GM10847 (cell line): ENCODE measurements around the gene GNA12.

Experiments
- POLR2A ChIP-seq: IDR thresholded peaks from 2 replicates; pipeline ENCODE4 v1.6.1; 2011; ENCODE audit not compliant: insufficient read length; ENCODE audit errors: extremely low read depth

Gene GNA12

GRCh38 chr7:2844153-2845033, at the start of gene GNA12:
Gene GNA12, minus strand, starts transcription at chr7:2844308. Its CDS starts 147 bp downstream, at chr7:2844161.
- TF ChIP-seq POLR2A = peak; percentile 33

- TF ChIP-seq POLR2A = no peak
These were observed 49.3 kb upstream of the GNA12 start for GRCh38 chr7:2893411-2893861.

GRCh38 chr7:2892549-2892948, 48.4 kb upstream of the GNA12 start:
- TF ChIP-seq POLR2A = no peak

- TF ChIP-seq POLR2A = no peak
These were observed 43.7 kb upstream of the GNA12 start for GRCh38 chr7:2887816-2888215.

- TF ChIP-seq POLR2A = no peak
These were observed 42.8 kb upstream of the GNA12 start for GRCh38 chr7:2886900-2887299.

GRCh38 chr7:2886391-2886790, 42.3 kb upstream of the GNA12 start:
- TF ChIP-seq POLR2A = no peak

- no peak for TF ChIP-seq POLR2A
These were observed 40.1 kb upstream of the GNA12 start for GRCh38 chr7:2884161-2884560.

GRCh38 chr7:2883101-2883500, 39.0 kb upstream of the GNA12 start:
- no peak for TF ChIP-seq POLR2A

- no peak for TF ChIP-seq POLR2A
These were observed 38.0 kb upstream of the GNA12 start for GRCh38 chr7:2882111-2882510.

- no peak for TF ChIP-seq POLR2A
These were observed 36.9 kb upstream of the GNA12 start for GRCh38 chr7:2880874-2881533.

- no peak for TF ChIP-seq POLR2A
These were observed 35.9 kb upstream of the GNA12 start for GRCh38 chr7:2880051-2880450.

- no peak for TF ChIP-seq POLR2A
These were observed 35.2 kb upstream of the GNA12 start for GRCh38 chr7:2879354-2879753.

GRCh38 chr7:2878306-2878705, 34.2 kb upstream of the GNA12 start:
- no peak for TF ChIP-seq POLR2A

- TF ChIP-seq POLR2A = no peak
These were observed 32.1 kb upstream of the GNA12 start for GRCh38 chr7:2876031-2876731.

- TF ChIP-seq POLR2A = no peak
These were observed 29.8 kb upstream of the GNA12 start for GRCh38 chr7:2873686-2874551.

- no peak for TF ChIP-seq POLR2A
These were observed 29.0 kb upstream of the GNA12 start for GRCh38 chr7:2873146-2873545.
